Iris pigment epithelial cell (primary cell): ENCODE measurements around the gene NPBWR2.
A peak's percentile ranks its signal among the peaks of the same experiment; 100 is the strongest.

Experiments
- DNase-seq: peaks from one replicate; pipeline ENCODE4 v3.0.0-alpha.2; 2011; ENCODE audit warnings: low read depth

NPBWR2 gene

DNA sequence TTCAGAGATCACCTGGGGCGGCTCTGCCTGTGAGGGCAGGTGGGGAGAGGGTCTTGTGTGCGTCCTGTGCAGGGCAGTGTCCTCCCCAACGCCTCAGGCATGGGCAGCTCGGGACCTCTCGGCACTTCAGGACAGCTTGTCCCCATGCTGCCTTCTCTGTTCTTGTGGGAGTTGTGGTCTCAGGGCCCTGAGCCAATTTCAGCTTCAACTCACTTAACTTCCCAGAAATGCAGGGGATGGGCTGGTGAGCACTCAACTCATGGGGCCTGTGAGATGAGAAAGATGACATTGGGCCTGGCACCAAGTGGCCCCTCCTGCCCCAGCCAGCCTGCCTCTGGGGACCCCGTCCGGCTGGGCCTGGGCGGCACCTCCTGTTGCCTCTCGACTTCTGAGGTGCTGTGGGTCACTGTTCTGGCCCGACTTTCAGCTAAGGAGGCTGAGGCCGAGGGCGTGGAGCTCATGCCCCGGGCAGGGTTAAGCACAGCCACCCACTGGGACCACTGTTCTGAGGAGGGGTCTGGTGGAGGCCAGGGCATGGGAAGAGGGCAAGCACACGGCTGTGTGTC is 34.8 kb downstream of the NPBWR2 start:
- DNase-seq: no peak

DNA sequence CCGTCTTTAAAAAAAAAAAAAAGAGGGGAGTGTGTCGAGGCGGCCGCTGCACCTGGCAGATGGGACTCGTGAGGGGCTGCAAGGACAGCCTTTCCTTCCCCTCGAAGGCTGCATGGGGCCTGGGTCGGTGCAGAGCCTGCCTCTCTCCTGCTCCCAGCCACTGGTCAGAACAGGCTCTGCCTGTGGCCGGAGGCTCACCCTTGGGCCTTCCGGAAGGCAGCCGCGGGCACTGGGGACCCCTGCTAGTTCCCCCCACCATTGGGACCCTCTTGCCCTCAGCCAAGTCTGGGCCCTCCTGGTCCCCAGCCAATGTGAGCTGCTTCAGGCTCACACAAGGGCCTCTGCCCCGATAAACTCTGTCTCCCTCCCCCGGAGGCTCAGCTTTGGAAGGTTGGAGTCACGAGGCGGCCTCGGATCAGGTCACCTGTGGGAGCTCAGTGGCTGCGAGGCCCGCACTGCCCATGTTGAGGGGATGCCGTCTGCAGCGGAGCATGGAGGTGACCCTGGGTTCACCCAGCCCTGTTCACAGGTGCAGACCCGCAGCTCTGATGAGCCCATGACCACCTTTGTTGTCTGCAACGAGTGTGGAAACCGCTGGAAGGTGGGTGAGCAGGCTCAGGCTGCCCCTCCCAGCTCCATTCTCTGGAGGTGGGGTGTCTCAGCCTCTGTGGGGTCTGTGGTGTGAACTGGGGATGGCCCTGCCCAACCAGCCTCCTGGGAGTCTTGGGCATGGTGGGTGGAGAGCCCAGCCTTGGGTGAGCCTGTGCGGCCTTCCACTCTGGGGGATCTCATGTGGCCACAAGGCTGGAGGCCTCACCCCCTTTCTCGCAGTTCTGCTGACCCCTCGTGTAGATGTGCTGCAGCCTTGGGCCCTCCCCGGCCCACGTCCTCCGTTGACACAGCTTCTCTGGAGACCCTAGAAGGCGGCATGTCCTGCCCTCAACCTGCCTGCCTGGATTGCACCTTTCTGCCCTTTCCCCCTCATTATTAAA is 35.7 kb downstream of the NPBWR2 start:
- no peak for DNase-seq

DNA sequence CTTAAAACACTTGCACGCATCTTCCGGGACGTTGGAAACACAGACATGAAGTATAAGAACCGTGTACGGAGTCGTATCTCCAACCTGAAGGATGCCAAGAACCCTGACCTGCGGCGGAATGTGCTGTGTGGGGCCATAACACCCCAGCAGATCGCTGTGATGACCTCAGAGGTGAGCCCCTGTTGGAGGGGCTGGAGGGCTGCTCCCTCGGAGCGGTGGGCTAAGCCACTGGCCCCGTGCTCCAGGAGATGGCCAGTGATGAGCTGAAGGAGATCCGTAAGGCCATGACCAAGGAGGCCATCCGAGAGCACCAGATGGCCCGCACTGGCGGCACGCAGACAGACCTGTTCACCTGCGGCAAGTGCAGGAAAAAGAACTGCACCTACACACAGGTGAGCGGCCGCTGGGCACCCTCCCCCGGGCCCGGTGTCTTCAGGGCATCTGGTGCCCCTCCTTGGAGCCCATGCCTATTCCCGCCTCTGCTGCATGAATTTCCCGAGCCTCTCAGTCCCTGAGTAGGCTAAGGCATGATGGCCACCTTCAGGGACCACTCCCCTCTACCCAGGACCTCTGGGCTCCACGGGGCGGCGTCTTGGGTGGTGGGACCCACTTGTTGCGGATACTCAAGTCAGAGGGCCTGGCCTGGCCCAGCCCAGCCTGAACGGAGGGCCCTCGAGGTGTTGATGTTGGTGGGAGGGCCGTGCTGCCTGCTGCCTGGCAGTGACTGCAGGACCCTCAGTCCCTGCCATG is 36.9 kb downstream of the NPBWR2 start:
- no peak for DNase-seq

DNA sequence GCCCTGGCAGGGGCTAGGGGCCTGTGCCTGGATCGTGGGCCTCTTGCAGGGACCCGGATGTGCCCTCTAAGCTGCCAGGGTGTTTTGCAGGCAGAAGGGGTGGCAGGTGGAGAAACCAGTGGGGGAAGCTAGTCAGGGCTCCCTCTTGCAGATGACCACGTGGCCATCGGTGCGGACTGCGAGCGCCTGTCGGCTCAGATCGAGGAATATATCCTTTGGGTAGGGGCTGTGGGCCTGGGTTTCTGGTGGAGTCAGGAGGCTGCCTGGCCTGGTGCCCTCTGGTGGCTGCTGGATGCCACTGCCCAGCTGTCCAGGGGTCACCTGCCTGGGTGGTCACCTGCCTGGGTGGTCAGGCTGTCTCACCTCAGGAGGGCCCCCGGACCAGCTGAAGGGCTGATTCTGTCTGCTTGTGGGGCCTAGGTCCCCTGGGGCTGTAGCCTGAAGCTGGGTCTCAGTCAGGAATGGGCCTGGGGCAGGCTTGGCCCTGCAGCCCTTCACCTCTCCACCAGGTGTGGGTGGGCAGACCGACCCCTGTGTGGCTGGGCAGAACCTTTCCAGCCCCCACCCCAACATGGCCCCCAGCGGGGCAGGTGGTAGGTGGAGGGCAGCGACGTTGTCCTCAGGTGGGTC is 37.6 kb downstream of the NPBWR2 start:
- no peak for DNase-seq

DNA sequence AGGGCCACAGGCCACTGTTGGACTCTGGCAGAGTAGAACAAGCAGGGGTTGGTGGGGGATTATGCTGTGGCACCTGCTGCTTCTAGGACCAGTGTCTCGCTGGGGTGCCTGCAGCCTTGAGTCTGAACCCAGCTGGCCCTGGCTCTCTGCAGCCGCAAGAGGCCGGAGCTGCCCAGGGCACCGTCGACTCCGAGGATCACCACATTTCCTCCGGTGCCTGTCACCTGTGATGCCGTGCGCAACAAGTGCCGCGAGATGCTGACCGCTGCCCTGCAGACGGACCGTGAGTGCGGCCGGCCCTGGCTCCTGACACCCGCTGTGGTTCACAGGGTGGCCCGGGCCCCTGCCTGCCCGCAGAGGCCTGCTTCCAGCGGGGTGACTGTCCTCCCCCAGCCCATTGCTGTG is 38.2 kb downstream of the NPBWR2 start:
- no peak for DNase-seq

DNA sequence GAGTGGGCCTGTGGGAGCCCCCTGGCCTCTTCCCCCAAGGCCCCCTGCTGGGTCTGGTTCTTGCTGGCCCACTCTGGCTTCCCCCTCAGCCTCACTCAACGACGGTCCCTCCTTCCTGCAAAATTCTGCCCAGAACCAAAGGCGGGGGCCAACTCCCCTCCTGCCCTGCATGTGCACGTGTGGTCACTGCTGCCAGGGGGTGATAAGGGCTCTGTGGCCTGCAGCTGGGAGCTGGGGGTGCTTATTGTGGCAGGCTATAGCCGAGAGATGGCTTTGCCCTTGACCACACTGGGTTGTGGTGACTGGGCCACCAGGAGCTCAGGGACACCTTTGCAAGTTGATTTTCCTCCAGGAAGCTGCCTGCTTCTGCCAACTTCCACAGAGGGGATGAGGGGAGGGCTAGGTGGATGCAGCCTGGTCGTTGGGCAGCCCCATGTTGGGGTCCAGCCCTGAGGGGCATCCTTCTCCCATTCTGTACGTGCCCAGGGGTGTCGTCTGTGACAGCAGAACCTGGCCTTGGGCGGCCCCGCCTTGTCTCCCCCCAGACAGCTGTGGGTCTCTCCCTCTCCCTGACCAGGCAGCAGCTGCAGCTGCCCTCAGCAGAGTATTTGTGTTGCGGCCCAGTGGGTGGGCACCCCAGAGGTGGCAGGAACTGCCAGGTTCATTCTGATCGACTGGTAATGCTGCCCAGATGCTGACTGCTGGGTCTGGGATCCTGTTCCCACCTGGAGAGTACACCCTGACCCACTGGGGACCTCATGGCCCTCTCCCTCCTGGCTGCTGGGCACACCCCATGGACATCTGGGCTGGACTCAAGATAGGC is 38.8 kb downstream of the NPBWR2 start:
- DNase-seq: no peak

DNA sequence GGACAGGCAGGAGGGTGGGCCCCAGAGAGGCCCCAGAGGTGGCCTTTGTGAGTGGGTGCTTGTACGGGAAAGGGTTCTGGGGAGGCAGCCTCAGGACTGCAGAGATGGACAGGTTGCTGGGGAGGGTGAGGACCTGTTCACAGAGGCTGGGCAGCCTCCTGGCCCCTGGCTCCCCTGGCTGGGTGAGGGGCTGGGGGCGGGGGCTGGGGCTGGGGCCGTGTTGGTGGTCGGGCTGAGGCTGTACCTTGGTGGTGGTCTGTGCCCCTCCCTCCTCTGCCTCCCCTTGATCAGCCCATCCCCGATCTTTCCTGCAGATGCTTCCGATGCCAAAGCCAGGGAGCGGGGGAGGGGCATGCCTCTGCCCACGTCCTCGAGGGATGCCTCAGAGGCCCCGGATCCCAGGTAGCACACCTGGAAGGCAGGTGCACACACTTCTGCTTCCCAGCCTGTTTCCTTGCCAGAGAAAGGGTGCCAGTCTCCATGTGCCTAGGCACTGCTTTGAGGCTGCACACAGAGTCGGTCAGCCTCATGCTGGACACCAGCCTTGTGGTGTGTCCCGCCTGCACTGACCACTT is 39.5 kb downstream of the NPBWR2 start:
- no peak for DNase-seq

DNA sequence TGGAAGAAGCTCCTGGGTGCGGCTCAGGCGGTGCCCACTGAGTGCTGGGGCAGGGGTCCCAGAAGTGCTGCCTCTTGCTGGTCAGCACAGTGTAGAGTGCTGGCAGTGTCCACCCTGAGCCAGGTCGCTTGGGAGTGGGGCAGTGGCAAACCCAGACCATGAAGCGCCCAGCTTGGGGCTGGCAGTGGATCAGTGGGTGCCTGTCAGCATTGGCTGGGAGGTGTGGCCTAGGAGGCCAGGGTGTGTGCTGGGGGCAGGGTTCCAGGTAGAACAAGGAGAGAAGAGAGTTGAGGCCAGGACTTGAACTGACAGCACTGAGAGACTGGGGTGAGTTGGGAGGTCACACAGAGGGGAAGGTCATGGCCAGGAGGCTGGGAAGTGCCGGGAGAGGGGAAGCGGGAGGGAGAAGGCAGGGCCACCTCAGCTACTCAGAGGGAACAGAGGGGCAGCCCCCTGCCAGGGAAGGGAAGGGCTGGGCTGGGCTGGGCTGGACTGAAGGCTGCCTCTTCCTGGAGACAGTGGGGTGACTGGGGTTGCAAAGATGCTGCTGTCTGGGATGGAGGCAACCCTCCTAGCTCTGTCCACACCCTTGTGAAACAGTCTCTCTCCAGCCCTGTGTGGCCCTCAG is 40.2 kb downstream of the NPBWR2 start:
- no peak for DNase-seq

DNA sequence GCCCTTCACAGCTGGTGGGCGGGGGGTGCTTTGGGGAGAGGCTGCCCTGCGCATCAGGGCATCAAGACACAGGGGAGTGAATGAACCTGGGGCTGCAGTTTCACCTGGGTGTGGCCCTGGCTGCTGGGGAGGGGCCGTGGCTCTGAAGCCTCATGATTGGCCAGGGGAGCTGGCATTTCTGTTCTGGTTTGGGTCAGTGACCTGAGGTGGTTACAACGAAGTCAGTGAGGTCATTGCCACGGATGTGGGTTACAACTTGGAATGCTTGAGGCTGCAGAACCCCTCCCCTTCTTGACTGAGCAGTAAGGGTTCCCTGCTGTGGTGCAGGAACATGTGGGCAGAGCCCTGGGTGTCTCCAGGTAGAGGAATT is 41.4 kb downstream of the NPBWR2 start:
- DNase-seq: peak; percentile 83

DNA sequence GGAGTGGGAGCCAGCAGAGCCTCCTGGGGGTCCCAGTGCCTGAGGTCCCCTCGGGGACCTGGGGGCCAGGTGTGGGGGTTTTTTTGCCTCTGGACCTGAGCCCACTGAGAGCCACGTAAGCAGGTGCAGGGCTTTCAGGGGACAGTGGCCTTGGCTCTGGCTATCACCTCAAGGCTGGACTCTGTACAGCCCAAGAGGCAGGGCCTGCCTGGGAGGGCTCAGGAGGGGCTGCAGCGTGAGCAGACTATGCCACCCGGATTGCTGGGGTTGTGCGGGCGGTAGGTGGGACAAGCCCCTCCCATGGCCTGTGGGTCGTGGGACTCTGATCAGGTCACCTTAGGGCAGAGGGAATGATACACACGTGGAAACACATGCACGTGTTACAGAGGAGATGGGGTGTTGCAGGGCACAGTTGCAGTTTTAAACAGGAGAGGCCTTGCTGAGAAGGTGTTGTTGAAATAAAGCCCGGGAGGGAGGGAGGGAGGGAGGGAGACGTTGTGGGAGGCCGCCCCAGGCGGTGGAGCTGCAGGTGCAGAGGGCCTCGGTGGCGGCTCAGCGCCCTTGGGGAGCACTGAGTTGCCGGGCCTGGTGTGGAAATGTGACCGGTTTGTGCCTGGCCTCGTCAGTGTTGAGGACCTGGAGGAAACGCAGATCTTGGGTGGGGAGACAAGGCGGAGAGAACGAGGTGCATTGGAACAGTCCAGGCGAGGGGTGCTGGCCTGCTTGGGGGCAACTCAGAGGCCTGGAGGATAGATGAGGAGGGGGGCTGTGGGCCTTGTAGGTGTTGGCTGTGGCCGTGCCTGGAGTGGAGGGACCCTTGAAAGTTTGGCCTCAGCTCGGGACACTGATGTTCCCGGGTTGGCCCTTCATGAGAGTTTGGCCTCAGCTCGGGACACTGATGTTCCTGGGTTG is 42.0 kb downstream of the NPBWR2 start:
- no peak for DNase-seq

DNA sequence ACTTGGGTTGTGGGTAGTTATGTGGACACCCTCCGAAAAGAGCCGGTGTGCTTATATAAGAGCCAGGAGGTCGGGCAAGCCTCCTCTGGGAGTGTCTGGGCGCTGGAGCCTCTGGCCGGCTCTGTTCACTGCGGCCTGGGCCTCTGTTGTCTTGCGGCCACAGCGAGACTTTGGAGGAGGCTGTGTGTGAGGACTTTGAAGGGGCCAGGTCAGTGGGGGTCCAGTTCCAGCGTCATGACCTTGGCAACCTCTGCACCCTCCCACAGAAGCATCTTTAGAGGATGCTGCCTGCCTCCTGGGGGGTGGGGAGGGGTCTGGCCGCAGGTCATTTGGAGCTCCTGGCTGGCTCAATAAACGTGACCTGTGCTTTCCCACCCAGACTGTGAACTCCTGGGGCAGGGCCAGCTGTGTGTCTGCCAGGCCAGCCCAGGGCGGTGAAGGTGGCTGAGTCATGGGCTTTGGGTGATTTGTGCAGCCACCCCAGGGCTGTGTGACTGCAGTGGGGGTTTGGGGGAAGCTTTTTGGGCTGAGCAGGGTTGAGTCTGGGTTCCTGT is 43.1 kb downstream of the NPBWR2 start:
- DNase-seq: peak; percentile 49

DNA sequence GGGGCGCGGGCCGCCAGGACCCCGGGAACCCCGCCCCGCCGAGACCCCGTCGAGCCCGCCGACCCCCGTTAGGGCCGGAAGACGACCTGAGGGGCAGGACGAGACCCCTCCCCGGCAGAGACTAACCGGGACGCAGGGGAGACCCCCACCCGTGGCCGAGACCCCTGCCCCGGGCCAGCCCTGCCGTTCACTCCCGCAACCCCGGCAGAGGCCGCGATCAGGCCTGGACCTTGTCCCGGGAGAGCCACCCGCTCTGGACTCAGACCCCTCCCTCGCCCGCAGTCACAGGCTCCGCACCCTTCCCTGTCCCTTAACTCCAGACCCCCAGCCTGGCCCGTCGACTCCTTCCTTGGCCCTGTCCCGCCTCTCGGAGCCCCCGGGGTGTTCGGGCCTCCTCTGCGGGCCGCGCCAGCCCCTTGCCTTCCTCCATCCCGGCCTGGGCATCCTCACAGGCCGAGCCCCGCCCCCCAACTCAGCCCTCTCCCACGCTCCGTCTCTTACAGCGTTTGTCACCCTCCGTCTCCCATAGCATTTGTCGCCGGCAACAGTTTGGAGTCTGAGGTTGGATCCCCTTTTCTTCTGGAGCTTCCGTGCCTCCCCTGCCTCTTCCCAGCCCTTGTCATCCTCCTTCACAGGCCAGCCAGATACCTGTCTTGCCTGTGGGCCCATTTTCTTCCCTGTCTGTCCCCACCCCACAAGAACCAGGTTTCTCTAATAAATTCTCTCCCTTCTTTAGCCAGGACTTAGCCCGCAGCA is 43.8 kb downstream of the NPBWR2 start:
- no peak for DNase-seq

DNA sequence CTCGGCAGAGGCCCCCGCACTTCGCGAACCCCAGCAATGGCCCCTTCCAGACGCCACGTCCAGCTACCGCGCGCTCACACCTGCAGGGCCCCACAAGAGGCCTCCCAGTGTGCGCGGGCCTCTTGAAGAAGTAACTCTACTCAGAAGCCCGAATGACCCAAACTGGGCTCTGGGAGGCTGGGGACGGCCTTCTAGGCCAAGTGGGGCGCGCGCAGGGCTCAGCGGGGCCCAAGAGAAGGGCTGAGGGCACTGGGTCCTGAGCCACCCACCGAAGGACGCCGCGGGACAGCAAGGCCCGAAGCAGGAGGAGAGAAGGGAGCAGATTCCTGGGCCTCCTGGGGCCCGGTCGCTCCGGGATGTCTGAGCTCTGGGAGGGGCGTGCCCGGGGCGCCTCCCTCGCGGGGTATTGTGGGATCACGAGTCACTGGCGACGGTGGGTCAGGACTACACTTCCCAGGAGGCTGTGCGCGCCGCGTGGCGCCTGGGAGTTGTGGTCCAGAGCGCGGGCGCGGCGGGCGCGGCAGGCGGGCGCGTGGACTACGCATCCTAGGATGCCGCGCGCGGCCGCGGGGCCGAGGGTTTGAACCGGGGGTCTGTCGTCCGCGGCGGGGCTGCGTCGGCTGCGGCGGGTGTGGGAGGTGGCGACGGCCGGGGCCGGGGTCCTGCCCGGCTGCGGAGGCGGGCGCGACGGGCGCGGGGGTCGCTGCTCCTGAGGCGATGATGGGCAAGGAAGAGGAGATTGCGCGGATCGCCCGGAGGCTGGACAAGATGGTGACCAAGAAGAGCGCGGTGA is 44.6 kb downstream of the NPBWR2 start, which contains the start of gene TCEA2:
Gene TCEA2 (plus strand): TSS at position 603 of the 793 bp plus-strand sequence. CDS start 115 bp downstream, at position 718.
- DNase-seq: peak; percentile 98

DNA sequence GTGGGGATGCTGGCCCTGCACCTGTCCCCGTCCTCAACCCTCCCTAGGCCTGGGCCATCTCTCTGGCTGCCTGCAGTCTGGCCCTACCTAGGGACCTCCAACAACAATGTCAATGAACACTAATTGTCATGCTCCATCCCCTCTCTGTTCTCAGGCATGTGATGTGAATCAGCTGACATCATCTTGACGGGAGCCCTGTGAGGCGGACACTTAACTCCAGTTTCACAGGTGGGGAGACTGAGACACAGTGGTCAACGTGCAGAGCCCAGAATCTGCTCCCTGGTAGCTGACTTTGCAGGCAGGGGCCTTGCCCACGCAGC is 45.1 kb downstream of the NPBWR2 start:
- no peak for DNase-seq

DNA sequence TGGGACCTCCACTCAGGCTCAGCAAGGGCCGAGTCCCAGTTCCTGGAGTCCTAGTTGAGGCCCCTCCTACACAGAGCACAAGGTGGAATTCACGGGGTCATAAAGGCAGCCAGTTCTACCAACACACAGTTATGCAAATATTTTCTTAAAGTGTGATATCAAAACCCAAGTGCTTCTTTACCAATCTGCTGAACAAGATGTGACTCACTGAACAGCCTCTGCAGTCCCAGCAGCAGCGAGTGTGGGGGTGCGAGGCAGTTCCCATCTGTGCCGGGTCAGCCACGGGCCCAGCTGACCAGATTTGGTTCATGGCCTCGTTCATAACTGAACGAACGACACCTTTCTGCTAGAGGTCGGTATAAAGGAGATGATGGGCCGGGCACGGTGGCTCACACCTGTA is 48.8 kb downstream of the NPBWR2 start:
- DNase-seq: peak; percentile 67

DNA sequence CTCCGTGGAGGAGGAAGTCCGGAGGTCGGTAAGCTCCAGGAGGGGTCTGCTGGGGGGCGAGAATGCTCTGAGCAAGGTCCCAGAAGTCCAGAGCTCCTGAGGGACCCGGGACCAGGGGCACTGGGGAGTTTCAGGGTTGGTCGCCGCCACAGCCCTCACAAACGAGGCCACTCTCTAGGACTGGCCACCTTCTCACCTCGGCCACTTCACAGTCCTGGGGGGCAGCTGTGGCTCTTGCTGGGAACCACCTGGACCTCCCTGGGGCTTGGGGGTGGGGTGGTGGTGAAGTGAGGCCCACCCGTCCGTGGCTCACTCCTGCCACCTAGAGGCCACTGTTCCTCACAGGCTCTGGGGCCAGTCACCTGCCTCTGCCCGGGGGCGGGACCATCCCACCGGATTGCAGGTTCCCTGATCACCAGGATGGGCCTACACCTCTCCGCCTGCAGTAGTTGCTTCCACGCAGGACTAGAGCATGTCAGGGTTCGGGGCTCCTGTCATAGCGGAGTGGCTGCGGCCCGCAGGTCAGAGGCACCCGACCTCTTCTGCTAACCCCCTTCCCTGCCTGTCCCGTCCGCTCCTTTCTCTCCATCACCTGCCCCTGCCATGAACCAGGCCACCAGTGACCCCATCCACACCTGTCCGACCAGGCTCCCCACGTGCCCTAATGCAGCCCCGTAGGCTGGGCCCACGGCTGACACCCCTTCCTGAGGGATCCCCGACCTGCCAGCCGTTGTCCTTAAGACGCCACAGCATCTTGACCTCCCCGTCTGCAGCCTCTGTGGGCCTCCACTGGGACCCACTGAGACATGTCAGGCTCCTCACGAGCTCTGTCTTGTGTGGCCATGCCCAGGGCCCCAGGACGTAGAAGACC is 49.5 kb downstream of the NPBWR2 start:
- peak; percentile 37 for DNase-seq
